HS-27A (cell line): ENCODE data around the gene MOB4.

Experiments
- DNase-seq: peaks from one replicate; pipeline ENCODE4 v3.0.0-alpha.2; 2012; ENCODE audit warnings: low read depth, missing footprints

Gene MOB4

GRCh38 chr2:197591339-197592072, 75.6 kb downstream of the MOB4 start:
- no peak for DNase-seq

DNA sequence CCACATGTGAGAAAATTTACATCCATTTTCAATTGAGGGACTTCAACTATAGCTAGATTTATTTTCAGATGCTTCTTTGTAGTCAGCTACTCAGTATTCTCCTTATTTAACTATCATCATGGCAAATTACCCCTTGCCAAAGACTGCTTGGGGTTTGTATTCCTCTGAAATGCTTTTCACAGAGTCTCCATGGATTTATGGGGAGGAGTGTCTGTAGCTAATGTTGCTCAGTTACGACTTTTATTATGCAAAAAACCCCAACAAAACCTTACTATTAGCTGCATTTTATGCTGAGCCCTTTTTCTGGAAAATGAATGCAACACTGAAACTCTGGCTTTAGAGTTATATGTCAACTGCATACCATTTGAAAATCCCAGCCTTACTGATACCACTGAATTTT, 80.9 kb downstream of the MOB4 start:
- DNase-seq: no peak

DNA sequence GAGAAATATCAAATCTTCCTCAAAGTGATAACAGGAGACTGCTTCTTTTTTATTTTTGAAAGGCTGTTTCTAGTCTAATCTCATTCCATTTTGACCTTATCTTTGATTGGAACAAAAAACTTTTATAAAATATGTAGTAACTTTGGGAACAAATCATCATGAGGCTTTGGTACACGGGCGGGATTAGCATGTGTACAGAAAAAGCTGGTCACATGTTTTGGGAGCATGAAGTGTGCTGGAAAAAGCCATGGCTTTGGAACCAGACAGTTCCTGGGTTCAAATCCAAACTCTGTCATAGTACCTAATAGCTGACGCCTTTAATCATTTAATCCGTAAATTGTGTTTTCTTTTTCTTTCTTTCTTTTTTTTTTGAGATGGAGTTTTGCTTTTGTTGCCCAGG, 81.3 kb downstream of the MOB4 start:
- DNase-seq: no peak

DNA sequence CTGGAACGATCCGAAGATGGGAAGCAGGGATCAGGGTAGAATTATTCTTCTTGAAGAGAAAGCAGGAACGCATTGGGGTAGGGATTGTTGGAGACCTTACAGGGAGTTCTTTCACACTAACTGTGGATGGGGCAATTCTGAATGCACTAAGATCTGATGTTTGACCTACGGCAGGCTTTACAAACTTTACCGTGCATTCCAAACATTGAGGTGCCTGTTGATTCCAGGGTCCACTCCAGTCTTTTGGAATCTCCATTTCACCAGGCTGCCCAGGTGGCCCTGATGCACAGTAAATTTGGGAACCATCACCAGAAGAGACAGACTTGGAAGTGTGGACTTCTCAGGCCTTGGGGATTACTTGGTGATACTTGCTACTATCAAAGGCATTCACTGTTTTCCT, 82.6 kb downstream of the MOB4 start:
- DNase-seq: no peak

- DNase-seq: no peak
Observed at GRCh38 chr2:197599285-197599965, 83.6 kb downstream of the MOB4 start.

DNA sequence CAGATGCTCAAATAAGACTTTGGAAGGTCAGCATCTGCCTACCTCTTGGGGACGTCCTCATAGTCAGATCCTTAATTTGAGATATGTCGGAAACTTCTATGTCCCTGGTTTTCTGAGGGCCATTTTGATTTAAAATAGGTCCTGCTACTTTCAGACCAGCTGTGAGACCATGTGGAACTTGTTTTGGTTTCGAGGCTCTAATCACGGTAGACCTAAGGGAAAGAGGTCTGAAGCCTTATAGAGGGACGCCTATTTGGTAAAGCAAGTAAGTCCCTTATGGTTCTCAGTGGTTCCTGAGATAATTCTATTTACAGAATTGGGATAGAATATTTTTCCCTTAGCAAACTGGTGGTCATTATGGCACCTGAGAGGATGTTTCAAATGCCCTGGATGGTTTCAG, 84.4 kb downstream of the MOB4 start:
- no peak for DNase-seq

DNA sequence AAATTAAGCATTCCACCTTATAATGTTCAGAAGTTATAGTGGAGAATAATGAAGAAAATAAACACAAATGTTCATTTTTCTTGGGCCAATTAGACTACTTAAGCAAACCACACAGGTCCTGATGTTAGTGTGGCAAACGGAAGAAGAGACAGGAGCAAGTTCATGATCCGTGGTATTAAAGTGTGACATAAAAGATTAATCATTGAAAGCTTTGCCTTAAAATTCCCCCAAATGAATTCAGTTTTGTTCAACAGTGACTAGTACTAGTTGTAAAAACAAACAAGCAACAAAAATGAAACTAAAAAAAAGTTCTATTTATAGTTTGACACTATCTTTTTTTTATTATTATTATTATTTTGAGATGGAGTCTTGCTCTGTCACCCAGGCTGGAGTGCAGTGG, 85.9 kb downstream of the MOB4 start:
- DNase-seq: no peak
